Activated CD4-positive, alpha-beta T cell treated with anti-CD3 and anti-CD28 coated beads, Interleukin-2, amount 50 U/mL, for 48 hours (primary cell): ENCODE data around the gene CD207.
"Not testable (repeated sequence)": the region's sequence is repeated elsewhere in the genome, so short reads cannot be mapped to it uniquely, and the experiment has no call there.

Experiments used
- DNase-seq, 2 experiments: peaks; one replicate each; pipeline ENCODE4 v3.0.0-alpha.2; 2020

Gene CD207

DNA sequence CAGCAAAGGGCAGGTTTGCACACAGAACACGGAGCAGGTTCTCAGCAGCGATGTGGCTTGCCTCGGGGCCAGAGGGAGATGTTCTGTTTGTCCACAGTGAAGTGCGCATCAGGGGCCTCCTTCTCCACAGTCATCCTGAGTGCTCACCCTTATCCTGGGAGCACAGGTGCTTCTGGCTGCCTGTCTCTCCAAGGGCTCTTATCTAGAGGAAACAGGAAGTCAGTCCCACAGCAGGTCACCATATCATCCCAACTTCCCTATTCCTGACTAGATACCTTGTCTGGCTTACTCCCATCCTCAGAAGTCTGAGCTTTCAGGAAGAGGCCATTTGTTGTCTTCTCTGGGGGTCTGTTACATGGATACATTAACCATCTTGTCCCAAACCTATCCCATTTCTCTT lies at the start of gene CD207:
TSS of gene CD207 (minus strand) at position 174 of the 400 bp plus-strand sequence. CDS start at position 134, 40 bp downstream.
- DNase-seq: no peak

GRCh38 chr2:70878543-70878942 lies 42.9 kb upstream of the CD207 start:
- not testable (repeated sequence) for DNase-seq

DNA sequence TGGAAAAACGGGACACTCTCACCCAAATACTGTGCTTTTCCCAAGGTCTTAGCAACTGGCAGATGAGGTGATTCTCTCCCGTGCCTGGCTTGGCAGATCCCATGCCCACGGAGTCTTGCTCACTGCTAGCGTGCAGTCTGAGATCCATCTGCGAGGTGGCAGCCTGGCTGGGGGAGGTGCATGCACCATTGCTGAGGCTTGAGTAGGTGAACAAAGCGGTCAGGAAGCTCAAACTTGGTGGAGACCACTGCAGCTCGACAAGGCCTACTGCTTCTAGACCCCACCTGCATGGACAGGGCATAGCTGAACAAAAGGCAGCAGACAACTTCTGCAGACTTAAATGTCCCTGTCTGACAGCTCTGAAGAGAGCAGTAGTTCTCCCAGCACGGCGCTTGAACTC lies 40.5 kb upstream of the CD207 start:
- not testable (repeated sequence) for DNase-seq

- no peak for DNase-seq
Measured at GRCh38 chr2:70873541-70873940, 37.9 kb upstream of the CD207 start.

- peak; percentile 90 to 91 for DNase-seq
Measured at GRCh38 chr2:70871398-70872211, 36.0 kb upstream of the CD207 start.

GRCh38 chr2:70870790-70871189 lies 35.2 kb upstream of the CD207 start:
- no peak for DNase-seq

DNA sequence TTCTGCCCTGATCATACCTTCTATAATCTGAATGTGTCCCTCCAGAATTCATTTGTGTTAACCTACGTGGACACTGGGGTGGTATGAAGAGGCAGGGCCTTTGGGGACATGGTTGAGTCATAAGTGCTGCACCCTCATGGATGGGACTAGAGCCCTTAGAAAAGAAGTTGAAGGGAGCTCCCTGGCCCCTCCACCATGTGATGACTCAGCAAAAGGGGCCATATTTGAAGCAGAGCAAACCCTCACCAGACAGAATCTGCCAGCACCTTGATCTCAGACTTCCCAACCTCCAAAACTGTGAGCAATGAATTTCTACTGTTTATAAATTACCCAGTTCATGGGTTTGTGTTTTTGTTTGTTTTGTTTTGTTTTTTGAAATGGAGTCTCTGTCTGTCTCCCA lies 33.4 kb upstream of the CD207 start:
- no peak for DNase-seq

- DNase-seq: peak; percentile 77 to 84
Measured at GRCh38 chr2:70861777-70862625, 26.4 kb upstream of the CD207 start.

GRCh38 chr2:70855667-70856066 lies 20.1 kb upstream of the CD207 start:
- no peak for DNase-seq

- no peak for DNase-seq
Measured at GRCh38 chr2:70854411-70854810, 18.8 kb upstream of the CD207 start.

DNA sequence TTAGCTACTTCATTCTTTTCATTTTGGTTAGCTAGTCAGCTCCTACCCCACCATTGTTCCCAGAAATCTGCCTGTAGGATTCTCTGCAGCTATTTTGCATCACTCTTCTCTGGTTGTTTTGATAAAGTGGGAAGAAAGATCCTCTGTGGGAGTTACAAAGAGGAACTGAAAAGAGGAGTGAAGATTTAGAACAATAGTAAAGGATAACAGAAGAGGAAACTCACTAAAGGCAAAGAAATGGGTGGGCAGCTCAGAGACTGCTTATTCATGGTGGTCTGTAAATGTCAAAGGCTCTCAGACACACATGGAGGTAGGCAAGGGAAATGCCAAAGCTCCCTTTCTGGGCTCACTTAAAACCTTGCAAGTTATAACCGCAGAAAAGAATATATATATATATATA lies 17.2 kb upstream of the CD207 start:
- no peak for DNase-seq

GRCh38 chr2:70851704-70852103 lies 16.1 kb upstream of the CD207 start:
- DNase-seq: peak in 1 of 2 experiments; percentile 38

- DNase-seq: no peak
Measured at GRCh38 chr2:70850925-70851324, 15.3 kb upstream of the CD207 start.

DNA sequence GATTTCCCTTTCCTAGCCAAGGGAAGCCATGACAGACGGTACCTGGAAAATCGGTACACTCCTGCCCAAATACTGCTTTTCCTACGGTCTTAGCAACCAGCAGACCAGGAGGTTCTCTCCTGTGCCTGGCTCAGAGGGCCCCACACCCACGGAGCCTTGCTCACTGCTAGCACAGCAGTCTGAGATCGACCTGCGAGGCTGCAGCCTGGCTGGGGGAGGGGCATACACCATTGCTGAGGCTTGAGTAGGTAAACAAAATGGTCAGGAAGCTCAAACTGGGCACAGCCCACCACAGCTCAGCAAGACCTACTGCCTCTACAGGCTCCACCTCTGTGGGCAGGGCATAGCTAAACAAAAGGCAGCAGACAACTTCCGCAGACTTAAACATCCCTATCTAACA lies 6.8 kb upstream of the CD207 start:
- DNase-seq: no peak

GRCh38 chr2:70837980-70838925 lies 2.6 kb upstream of the CD207 start:
- no peak for DNase-seq

- DNase-seq: no peak
Measured at GRCh38 chr2:70834881-70835280, 735 bp downstream of the CD207 start.

DNA sequence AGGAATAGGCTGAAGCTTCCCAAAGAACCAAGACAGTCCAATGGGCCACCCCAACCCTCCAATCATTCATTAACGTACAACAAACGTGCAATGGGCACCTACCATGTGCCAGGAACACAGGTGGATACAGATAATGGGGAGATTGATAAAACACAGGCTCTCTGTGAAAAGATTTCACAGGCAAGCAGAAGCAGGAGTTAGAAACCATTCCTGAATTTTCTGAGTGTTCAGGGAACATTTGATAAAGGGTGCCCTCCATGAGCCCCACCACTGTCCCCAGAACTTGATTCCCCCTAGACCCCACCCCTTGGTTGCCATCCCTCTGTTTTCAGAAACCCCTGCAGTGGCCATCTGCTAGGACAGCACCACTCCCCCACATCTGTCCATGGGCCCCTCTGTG lies 1.5 kb downstream of the CD207 start:
- DNase-seq: no peak

DNA sequence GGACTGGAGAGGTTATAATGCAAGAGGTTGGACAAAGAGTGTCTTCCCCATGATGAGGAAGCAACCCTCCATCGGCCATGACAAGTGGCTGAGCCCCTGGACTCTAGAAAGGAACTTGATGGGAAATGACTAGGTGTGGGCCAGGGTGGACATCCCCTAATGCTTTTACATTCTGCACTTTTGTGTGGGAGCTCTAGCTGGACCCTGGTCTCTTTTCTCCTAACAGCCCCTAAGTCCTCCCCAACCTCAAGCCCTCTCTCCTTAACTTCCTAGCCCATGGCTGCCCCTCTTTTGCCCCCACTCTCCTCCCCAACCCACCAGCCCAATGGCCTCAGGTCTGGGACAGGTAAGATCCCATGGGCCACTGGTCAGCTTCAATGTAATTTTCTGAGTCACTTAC lies 2.4 kb downstream of the CD207 start:
- DNase-seq: no peak

- no peak for DNase-seq
Measured at GRCh38 chr2:70832386-70832785, 3.2 kb downstream of the CD207 start.

- DNase-seq: no peak
Measured at GRCh38 chr2:70831861-70832260, 3.8 kb downstream of the CD207 start.

GRCh38 chr2:70830366-70830765 lies 5.2 kb downstream of the CD207 start:
- DNase-seq: no peak

GRCh38 chr2:70829916-70830315 lies 5.7 kb downstream of the CD207 start:
- DNase-seq: no peak
